HG02763 (cell line): ENCODE results near the gene YARS2.

Experiments used
- ATAC-seq: cut with Tn5 transposase; IDR thresholded peaks from one replicate; pipeline ENCODE4 v1.9.1; 2021; ENCODE audit warnings: mild to moderate bottlenecking, moderate library complexity; ENCODE audit not compliant: unreplicated experiment

YARS2 gene

DNA sequence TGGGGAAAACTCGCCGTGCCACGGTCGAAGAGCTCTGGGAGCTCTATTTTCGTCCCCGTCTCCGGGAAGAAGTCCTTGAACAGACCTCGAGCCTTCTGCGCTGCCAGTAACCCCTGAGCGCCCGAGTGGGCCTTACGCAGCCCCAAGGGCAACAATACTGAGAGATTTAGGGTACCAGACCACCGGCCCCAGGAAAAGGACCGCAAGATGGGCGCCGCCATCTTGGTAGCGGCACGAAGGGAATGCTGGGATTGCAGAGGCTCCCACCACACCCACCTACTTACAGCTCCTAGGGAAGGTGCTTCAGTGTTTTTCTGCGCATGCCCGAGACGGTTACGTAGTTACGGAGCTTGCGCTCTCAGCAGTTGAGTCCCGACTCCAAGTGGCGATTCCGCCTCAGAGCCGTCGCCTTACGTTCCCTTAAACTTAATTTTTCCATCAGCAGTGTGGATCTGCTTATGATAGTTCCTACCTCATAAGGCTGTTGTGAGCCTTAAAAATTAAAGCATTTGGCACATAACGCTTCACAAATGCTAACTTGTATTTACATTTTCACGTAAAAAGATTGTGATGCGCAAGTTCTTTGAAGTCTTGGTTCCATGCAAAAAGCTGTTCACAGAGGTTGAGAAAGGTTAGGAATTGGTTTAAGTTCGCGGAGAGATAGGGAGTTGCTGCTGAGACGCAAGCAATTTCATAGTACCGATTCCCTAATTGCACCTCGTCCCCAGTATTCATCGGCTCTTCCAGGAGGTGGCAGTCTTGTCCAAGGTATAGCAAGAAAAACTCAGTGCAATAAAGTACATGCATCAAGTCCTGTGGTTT, at the start of gene YARS2:
Gene YARS2, minus strand, starts transcription at position 244 of the 822 bp plus-strand sequence. Its CDS starts 23 bp downstream, at position 221.
- ATAC-seq, result peak; percentile 91

DNA sequence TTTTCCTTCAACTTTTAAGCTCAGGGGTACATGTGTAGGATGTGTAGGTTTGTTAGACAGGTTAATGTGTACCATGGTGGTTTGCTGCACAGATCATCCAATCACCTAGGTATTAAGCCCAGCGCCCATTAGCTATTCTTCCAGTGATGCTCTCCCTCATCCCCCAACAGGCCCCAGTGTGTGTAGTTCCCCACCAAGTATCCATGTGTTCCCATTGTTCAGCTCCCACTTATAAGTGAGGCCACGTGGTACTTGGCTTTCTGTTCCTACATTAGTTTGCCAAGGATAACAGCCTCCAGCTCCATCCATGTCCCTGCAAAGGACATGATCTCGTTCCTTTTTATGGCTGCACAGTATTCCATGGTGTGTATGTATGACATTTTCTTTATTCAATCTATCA, 48.6 kb upstream of the YARS2 start:
- ATAC-seq, result no peak

DNA sequence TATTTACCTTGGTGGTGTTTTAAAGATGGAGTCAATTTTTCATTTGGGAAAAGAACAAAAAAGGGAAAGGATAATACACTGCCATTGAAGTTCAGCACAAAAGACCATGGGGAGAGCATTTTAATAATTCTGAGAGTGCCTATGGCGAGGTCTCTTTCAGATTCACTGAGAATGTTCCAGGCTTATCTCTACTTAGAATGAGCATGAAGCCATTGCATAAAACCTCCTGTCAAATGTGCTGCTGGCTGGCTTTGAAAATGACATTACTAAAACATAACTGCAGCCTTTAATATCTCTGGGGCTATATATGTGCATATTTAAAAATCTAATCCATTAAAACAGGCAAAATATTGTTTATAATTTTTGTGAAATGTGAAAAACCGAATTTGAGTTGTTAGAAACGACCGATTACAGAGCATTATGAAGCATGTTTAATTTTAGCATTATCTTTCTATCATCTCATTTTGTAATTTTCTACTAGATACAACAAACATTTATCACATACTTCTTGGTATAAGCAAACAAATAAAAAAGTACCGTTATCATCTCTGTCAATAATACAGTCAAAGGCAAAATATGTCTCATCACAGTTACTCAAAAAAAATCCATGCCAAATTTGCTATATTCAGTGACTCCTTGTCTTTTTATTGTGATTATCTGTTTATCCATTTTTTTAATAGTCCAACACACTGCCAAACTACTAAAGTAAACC, 45.7 kb upstream of the YARS2 start:
- ATAC-seq, result no peak

DNA sequence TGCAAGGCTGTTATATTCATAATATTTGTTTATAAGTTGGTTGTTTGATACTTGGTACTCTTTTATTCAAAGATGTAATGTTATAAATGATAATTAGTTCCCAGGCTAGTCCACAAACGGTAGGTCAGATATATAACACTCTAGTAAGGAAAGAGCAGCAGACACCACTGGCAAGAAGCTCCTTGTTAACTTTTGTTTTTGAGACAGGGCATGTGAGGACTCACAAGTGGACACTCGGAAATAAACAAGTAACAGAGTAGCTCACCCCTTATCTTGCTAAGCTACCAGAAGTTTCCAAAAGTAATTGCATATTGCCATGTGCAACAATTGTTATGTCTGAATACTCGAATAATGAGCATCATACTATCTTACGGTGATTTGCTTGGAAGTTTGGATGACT, 38.6 kb upstream of the YARS2 start:
- ATAC-seq, result no peak

GRCh38 chr12:32789916-32790315, 34.2 kb upstream of the YARS2 start:
- ATAC-seq, result no peak

DNA sequence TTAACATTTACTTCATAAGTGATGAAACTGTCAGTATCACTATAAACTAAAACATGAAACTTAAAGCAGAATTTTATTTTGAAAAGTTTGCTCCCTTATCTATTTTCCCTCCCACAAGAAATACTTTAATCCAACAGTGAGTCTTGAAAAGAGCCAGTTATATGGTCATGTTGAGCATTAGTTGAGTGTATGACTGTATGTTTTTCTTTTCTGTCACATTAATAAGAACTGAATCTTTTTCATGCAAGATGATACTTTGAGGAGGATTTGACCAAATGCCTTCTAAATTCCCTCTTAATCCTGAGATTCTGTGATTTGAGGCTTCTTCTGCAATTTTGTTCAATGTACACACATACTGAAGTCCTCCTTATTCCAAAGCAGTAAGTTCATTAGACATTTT, 33.7 kb upstream of the YARS2 start:
- ATAC-seq, result no peak

DNA sequence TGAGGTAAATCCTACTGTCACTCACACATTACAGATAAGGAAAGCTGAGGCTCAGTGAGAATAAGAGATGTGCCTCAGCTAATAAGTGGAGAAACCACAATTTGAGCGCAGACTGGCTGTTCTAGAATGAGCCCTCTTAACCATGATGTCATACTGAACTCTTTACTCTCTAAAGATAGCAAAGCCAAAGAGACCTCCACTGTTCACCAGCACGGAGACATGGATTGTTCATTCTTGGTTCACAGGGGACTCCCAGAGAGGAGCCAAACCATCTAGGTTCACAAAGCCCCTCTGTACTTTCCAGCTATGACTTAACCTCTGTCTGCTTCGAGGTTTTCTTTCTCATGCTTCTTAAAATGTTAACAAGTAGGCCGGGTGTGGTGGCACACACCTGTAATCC, 32.7 kb upstream of the YARS2 start:
- no peak for ATAC-seq

DNA sequence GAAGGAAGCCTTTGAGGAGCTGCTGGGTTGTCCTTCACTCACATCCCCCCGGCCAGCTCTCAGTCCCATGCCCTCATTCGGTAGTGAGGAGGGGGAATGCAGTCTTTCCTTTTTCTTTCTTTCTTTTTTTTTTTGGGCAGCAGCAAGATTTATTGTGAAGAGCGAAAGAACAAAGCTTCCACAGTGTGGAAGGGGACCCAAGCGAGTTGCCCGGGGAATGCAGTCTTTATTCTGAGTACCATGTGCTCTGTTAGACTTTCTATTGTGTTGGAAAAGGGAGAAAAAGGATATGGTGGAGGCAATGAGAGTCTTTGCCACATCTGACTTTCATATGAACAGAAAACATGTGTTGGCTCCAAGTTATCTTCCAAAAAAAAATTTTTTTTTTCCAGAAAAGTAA, 29.9 kb upstream of the YARS2 start:
- no peak for ATAC-seq

GRCh38 chr12:32783029-32783428, 27.3 kb upstream of the YARS2 start:
- no peak for ATAC-seq

- ATAC-seq, result no peak
These were observed 24.4 kb upstream of the YARS2 start for GRCh38 chr12:32780071-32780470.

DNA sequence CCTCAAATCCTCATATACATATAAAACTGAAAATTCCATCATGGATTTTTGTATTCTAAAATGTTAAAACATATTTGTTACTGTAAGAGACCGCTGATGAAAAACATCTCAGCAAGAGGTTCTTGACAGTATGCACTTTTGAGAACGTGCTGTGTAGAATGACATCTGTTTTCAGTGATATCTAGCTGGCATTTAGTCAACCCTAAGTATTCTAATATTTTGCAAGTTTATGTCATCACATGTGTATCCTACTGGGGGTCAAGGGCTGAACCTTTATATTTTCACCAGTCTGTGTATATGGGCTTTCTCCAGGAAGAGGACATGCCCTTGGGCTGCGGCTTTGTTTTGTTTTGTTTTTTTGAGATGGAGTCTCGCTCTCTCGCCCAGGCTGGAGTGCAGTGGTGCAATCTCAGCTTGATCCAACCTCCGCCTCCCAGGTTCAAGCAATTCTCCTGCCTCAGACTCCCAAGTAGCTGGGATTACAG, 22.0 kb upstream of the YARS2 start:
- ATAC-seq, result no peak

- no peak for ATAC-seq
These were observed 21.5 kb upstream of the YARS2 start for GRCh38 chr12:32777159-32777558.

GRCh38 chr12:32776258-32776657, 20.6 kb upstream of the YARS2 start:
- ATAC-seq, result no peak

DNA sequence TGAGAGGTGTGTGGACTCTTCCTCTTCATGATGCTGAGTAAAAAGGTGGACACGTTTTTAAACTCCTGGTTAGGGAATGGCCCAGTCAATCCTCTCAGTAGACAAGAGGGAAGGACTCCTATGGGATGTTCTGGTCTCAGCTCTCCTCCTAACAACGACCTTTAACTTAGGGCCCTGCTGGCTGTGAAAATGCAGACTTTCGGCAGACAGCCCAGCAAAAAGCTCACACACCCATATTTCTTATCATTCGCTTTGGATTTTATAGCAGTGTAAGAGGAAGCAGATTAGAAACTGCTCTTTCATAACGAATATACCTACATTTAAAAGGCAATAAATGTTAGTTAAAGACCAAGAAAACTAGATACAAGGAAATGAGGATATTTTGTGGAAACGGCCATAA, 18.0 kb upstream of the YARS2 start:
- ATAC-seq, result no peak

- no peak for ATAC-seq
These were observed 14.4 kb upstream of the YARS2 start for GRCh38 chr12:32770141-32770540.

- ATAC-seq, result no peak
These were observed 12.8 kb upstream of the YARS2 start for GRCh38 chr12:32768518-32768917.

GRCh38 chr12:32765906-32766305, 10.2 kb upstream of the YARS2 start:
- no peak for ATAC-seq

GRCh38 chr12:32761716-32762115, 6.0 kb upstream of the YARS2 start:
- no peak for ATAC-seq

- ATAC-seq, result no peak
These were observed 1.5 kb upstream of the YARS2 start for GRCh38 chr12:32757157-32757556.

DNA sequence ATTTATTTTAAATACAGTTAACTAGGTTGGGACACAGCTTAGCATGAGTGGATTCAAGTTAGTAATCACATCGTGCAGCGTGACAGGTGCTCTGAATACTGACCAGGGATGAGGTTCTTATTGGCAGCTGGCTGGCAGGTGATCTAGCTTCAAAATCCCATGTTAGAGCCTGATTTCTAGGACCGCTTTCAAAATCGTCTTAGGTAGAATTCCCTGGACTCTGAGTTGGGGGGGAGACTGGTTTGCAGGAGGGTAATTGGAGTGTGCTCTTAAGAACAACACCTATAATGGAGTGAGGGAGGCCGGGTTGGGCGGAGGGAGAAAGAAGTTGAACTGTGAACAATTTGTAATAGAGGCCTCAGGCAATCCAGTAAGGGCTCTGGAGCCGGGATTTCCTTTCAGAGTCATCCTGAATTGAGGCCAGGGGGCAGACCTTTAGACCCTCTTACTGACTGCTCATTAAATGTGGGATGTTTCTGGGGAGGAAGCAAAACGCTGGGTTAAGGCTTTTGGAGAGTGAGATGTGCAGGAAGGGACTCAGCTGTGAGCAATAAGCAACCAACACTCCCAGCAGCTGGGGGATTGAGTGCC, 874 bp upstream of the YARS2 start:
- ATAC-seq, result no peak

DNA sequence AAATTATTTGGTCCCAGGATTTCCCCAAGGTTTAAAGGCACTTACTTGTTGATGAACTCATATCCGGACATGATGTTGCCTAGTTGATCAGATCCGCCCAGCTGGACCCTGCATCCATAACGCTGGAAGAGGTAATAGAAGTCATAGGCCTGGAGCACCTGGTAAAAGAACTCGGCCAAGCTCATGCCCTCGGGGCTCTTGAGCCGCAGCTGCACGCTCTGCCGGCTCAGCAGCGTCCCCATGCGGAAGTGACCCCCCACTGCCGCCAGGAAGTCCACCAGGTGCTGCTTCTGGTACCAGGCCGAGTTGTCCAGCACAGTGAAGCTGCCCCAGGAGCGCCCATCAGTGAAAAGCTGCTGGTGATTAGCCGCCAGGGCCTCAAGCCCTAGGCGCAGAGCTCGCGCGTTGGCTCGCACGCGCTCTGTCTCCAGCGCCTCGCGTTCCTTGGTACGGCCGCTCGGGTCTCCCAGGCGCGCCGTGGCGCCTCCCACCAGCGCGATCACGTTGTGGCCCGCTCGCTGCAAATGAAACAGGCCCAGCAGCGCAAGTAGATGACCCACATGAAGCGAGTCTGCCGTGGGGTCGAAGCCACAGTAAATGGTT, 545 bp downstream of the YARS2 start:
- peak; percentile 71 for ATAC-seq
